IMR-90 (cell line): Measurements from ENCODE around the gene CLSTN1. TPM values are rescaled to one million over a fixed set of nuclear protein-coding genes. Genes with fewer than 3 reads are reported as not detected.

ENCODE experiments used
- ATAC-seq: fragments of 200-7000 bp; cut with Tn5 transposase; 2 replicates; pipeline ENCODE4 v1.9.1; 2020; ENCODE audit warnings: low read depth, mild to moderate bottlenecking, moderate library complexity
- Bru-seq: library from RNA; stranded (reverse); fragments of 400-500 nt; gene quantifications from one replicate; lab custom pipeline; 2021; lab: Mats Ljungman, UMichigan
- BruChase-seq, 2 experiments: library from RNA; stranded (reverse); fragments of 400-500 nt; gene quantifications; one replicate each; lab custom pipeline; 2021; lab: Mats Ljungman, UMichigan
- BruUV-seq: library from RNA; stranded (reverse); fragments of 400-500 nt; replicated peaks from 2 replicates; lab custom pipeline; 2021; lab: Mats Ljungman, UMichigan
- CTCF ChIA-PET: fragments of 300-600 bp; formaldehyde crosslinking; extraction: SDS; loops from one replicate; lab custom pipeline; 2021; ENCODE audit warnings: antibody characterized with exemption; lab: Yijun Ruan, JAX
- POLR2A ChIA-PET: fragments of 300-600 bp; sonication (Branson Sonifier 250); formaldehyde crosslinking; loops from one replicate; lab custom pipeline; 2022; ENCODE audit warnings: antibody characterized with exemption; ENCODE audit not compliant: unreplicated experiment; lab: Charles Lee
- DNase-seq: peaks from one replicate; pipeline ENCODE4 v3.0.0; 2013
- H2AFZ ChIP-seq: replicated peaks from 2 replicates; pipeline ENCODE3; 2013; ENCODE audit warnings: low read length, mild to moderate bottlenecking; ENCODE audit not compliant: poor library complexity
- H2AK5ac ChIP-seq: 2 replicates; pipeline ENCODE4 v1.6.1; 2013; ENCODE audit warnings: low read depth, low read length, inconsistent platforms
- H2AK9ac ChIP-seq: replicated peaks from 2 replicates; pipeline ENCODE3; 2013; ENCODE audit warnings: mild to moderate bottlenecking, low read depth, low read length, moderate library complexity; ENCODE audit not compliant: poor library complexity
- H2BK120ac ChIP-seq: 2 replicates; pipeline ENCODE4 v1.6.1; 2013; ENCODE audit warnings: low read depth, low read length, inconsistent platforms
- H2BK15ac ChIP-seq: 3 replicates; pipeline ENCODE4 v1.6.1; 2013; ENCODE audit warnings: low read depth, low read length, inconsistent platforms
- H2BK20ac ChIP-seq: 2 replicates; pipeline ENCODE4 v1.6.1; 2013; ENCODE audit warnings: low read depth, mild to moderate bottlenecking, inconsistent platforms, low read length, moderate library complexity
- H2BK5ac ChIP-seq: 2 replicates; pipeline ENCODE4 v1.6.1; 2013; ENCODE audit warnings: mild to moderate bottlenecking, low read depth, low read length, inconsistent platforms; ENCODE audit not compliant: poor library complexity, severe bottlenecking
- H3K14ac ChIP-seq: replicated peaks from 2 replicates; pipeline ENCODE4 v1.6.1; 2013; ENCODE audit warnings: low read depth, low read length, inconsistent platforms
- H3K18ac ChIP-seq: 2 replicates; pipeline ENCODE4 v1.6.1; 2013; ENCODE audit warnings: low read depth, low read length, control low read depth
- H3K23ac ChIP-seq: 2 replicates; pipeline ENCODE4 v1.6.1; 2013; ENCODE audit warnings: low read depth, low read length, inconsistent platforms
- H3K27ac ChIP-seq: 2 replicates; pipeline ENCODE4 v1.5.1; 2013; ENCODE audit warnings: mild to moderate bottlenecking, control low read depth, low read length; ENCODE audit not compliant: insufficient read depth
- H3K27me3 ChIP-seq: 2 replicates; pipeline ENCODE4 v1.6.1; 2013; ENCODE audit warnings: low read length; ENCODE audit not compliant: control insufficient read depth, insufficient read depth
- H3K36me3 ChIP-seq: 2 replicates; pipeline ENCODE4 v1.6.1; 2013; ENCODE audit warnings: low read length, mixed read lengths; ENCODE audit not compliant: control insufficient read depth, insufficient read depth
- H3K4ac ChIP-seq: 2 replicates; pipeline ENCODE4 v1.6.1; 2013; ENCODE audit warnings: low read depth, low read length, inconsistent platforms
- H3K4me1 ChIP-seq: 2 replicates; pipeline ENCODE4 v1.6.1; 2013; ENCODE audit warnings: low read length, mixed read lengths; ENCODE audit not compliant: control insufficient read depth, insufficient read depth
- H3K4me2 ChIP-seq: 2 replicates; pipeline ENCODE4 v1.6.1; 2013; ENCODE audit warnings: low read depth, mild to moderate bottlenecking, control low read depth, low read length, moderate library complexity
- H3K4me3 ChIP-seq: 2 replicates; pipeline ENCODE4 v1.5.1; 2013; ENCODE audit warnings: low read depth, mild to moderate bottlenecking, control low read depth, low read length, moderate library complexity; ENCODE audit not compliant: insufficient read depth
- H3K56ac ChIP-seq: 2 replicates; pipeline ENCODE4 v1.6.1; 2013; ENCODE audit warnings: low read length, inconsistent platforms; ENCODE audit not compliant: insufficient read depth; ENCODE audit errors: extremely low read depth
- H3K79me1 ChIP-seq, 2 experiments: 2 replicates each; pipeline ENCODE4 v1.6.1; 2013; ENCODE audit warnings: low read length in 2 of 2, inconsistent platforms in 1 of 2, low read depth in 1 of 2
- H3K9ac ChIP-seq: 2 replicates; pipeline ENCODE4 v1.6.1; 2013; ENCODE audit warnings: low read depth, low read length, control low read depth
- H3K9me1 ChIP-seq: 2 replicates; pipeline ENCODE4 v1.6.1; 2013; ENCODE audit warnings: low read length, inconsistent platforms; ENCODE audit not compliant: insufficient read depth
- H3K9me3 ChIP-seq: 2 replicates; pipeline ENCODE4 v1.6.1; 2013; ENCODE audit warnings: low read length; ENCODE audit not compliant: control insufficient read depth, insufficient read depth
- H4K20me1 ChIP-seq: 2 replicates; pipeline ENCODE4 v1.6.1; 2013; ENCODE audit warnings: low read length, inconsistent platforms; ENCODE audit not compliant: insufficient read depth
- H4K5ac ChIP-seq: 2 replicates; pipeline ENCODE4 v1.6.1; 2013; ENCODE audit warnings: mild to moderate bottlenecking, low read depth, low read length, control low read depth
- H4K8ac ChIP-seq, 2 experiments: 2 replicates each; pipeline ENCODE4 v1.6.1; 2013; ENCODE audit warnings: low read depth in 2 of 2, low read length in 2 of 2, control low read depth in 1 of 2, inconsistent platforms in 1 of 2
- H4K91ac ChIP-seq: 2 replicates; pipeline ENCODE4 v1.6.1; 2013; ENCODE audit warnings: low read depth, low read length, inconsistent platforms; ENCODE audit not compliant: insufficient read depth
- BHLHE40 ChIP-seq: fragments of 150-350 bp; IDR thresholded peaks from 2 replicates; pipeline ENCODE4 v1.6.1; 2016; ENCODE audit warnings: mild to moderate bottlenecking, low read depth, low read length
- CHD1 ChIP-seq: IDR thresholded peaks from 2 replicates; pipeline ENCODE4 v1.6.1; 2012; ENCODE audit warnings: low read depth, low read length, improper control_type of control experiment
- FOS ChIP-seq: fragments of 150-350 bp; IDR thresholded peaks from 2 replicates; pipeline ENCODE4 v1.6.1; 2016; ENCODE audit warnings: low read depth, low read length
- MAFK ChIP-seq: IDR thresholded peaks from 2 replicates; pipeline ENCODE4 v1.6.1; 2012; ENCODE audit warnings: low read depth, low read length, improper control_type of control experiment
- MAZ ChIP-seq: IDR thresholded peaks from 2 replicates; pipeline ENCODE4 v1.6.1; 2012; ENCODE audit warnings: low read depth, mild to moderate bottlenecking, low read length, improper control_type of control experiment, moderate library complexity, borderline replicate concordance
- NFE2L2 ChIP-seq: fragments of 150-350 bp; IDR thresholded peaks from 2 replicates; pipeline ENCODE4 v1.6.1; 2016; ENCODE audit warnings: low read depth, mild to moderate bottlenecking, low read length
- POLR2A ChIP-seq: IDR thresholded peaks from 2 replicates; pipeline ENCODE4 v1.6.1; 2012; ENCODE audit warnings: mild to moderate bottlenecking, low read depth, low read length
- RFX5 ChIP-seq: IDR thresholded peaks from 2 replicates; pipeline ENCODE4 v1.8.0; 2012; ENCODE audit warnings: low read depth, mild to moderate bottlenecking, low read length, moderate library complexity
- USF2 ChIP-seq: fragments of 150-350 bp; IDR thresholded peaks from 2 replicates; pipeline ENCODE4 v1.6.1; 2017; ENCODE audit warnings: mild to moderate bottlenecking, antibody characterized with exemption, low read length, low read depth
- WGBS, 2 experiments: methylation state at CpG; one replicate each; pipeline versions ENCODE4 v1.1.5 to v1.1.7; 2013; ENCODE audit warnings: missing lambda C conversion rate in 2 of 2; ENCODE audit not compliant: insufficient read length in 1 of 2; ENCODE audit errors: extremely low coverage in 2 of 2; 5-methylcytosine and 5-hydroxymethylcytosine counted together
- dilution Hi-C: fragments of 300-500 bp; cut with HindIII; formaldehyde crosslinking; loops from one replicate; pipeline ENCODE4 v1.14.3; 2018; ENCODE audit warnings: low sequenced_read_pairs; ENCODE audit not compliant: unreplicated experiment
- in situ Hi-C: fragments of 300-500 bp; cut with MboI; formaldehyde crosslinking; loops from 3 replicates; pipeline ENCODE4 v1.14.3; 2019; ENCODE audit warnings: low sequenced_read_pairs, inconsistent platforms, mixed read lengths
- intact Hi-C: fragments of 100-400 bp; cut with micrococcal nuclease; formaldehyde crosslinking; loops from 2 replicates; pipeline ENCODE4 v1.10.0; 2022
- long read RNA-seq: library from polyadenylated mRNA; unstranded; transcript quantifications from one replicate; pipeline ENCODE4 v2.0.0, GENCODE V29; 2021; ENCODE audit not compliant: unreplicated experiment
- polyA plus RNA-seq, 3 experiments: library from polyadenylated mRNA; depleted of rRNA; stranded (reverse); fragments of >200 nt; gene quantifications; 2 replicates each; pipeline ENCODE4 v1.2.3, GENCODE V29; 2012; ENCODE audit warnings: low replicate concordance in 1 of 3
- total RNA-seq: library from RNA; depleted of rRNA; stranded (reverse); fragments of >200 nt; gene quantifications from 2 replicates; pipeline ENCODE4 v1.2.3, GENCODE V29; 2012; rRNA removed

Gene CLSTN1
- total RNA-seq (30.1 and 31.9 TPM in 2 replicates), polyA plus RNA-seq (2012; rRNA removed) (55.0 and 72.2 TPM in 2 replicates), Bru-seq, nascent RNA (percentile 78 among the genes with signal in this experiment), BruChase-seq, experiment 1, labeled RNA remaining after a 6-hour chase (percentile 89 among the genes with signal in this experiment), BruChase-seq, experiment 2, labeled RNA remaining after a 2-hour chase (percentile 76 among the genes with signal in this experiment)
- 61.7 and 74.8 TPM in 2 replicates for polyA plus RNA-seq (2012; cell fraction: cytosol; rRNA removed)
- polyA plus RNA-seq (2012; cell fraction: nucleus; rRNA removed; ENCODE audit: low replicate concordance) = 63.4 and 67.9 TPM in 2 replicates
- long read RNA-seq, full-length matches to known transcripts = 25 of 150 reads
- long read RNA-seq, partial matches to known transcripts = 86 of 150 reads
- long read RNA-seq, other reads (novel, unspliced or antisense) = 39 of 150 reads

- H4K5ac ChIP-seq = peak within 1 kb of the TSS; percentile 66; the same call in 1 of the 2 replicates
- peak within 1 kb of the TSS; percentile 94 for H2AFZ ChIP-seq
- H2BK20ac ChIP-seq = no peak within 1 kb of the TSS
- peak within 1 kb of the TSS; percentile 88 for H3K9ac ChIP-seq
- BruUV-seq = no TSS peak
- CTCF ChIA-PET = no interaction called here
- no peak within 1 kb of the TSS for H2BK5ac ChIP-seq
- H3K4me1 ChIP-seq = 0 out of 2 replicates have a peak, but pooled peaks cover 2% of the 10 kb centered on the region
- DNase-seq (peak; percentile 81), ATAC-seq (peak; percentile 87)
- H3K4me2 ChIP-seq = peak within 1 kb of the TSS; percentile 95
- peak within 1 kb of the TSS; percentile 94 for H3K4me3 ChIP-seq
- H3K14ac ChIP-seq = peak within 1 kb of the TSS; percentile 67
- dilution Hi-C loops (no loop called here), intact Hi-C loops (loop anchor here (5.0 kb wide), 1 partner anchor 42 kb away; no protein-coding TSS in a partner anchor), in situ Hi-C loops (no loop called here)
- H3K9me1 ChIP-seq = peaks cover 7% of the 10 kb centered on the region; the same call in 1 of the 2 replicates
- no peak within 1 kb of the TSS; the same call in 1 of the 2 replicates for H4K91ac ChIP-seq
- H2BK15ac ChIP-seq = no peak within 1 kb of the TSS
- WGBS, 2 experiments = 1% methylated on average over 15 of the region's 93 CpGs; no CpG with 5 or more reads in 1 of the 2 experiments
- no peaks in the 10 kb centered on the region for H3K27me3 ChIP-seq
- peak within 1 kb of the TSS; percentile 83 for H2AK9ac ChIP-seq
- peak within 1 kb of the TSS; percentile 39 for H3K18ac ChIP-seq
- H4K20me1 ChIP-seq = peaks cover 31% of the 10 kb centered on the region
- POLR2A ChIA-PET = no interaction called here
- H3K4ac ChIP-seq = peak within 1 kb of the TSS; percentile 73
- 0 out of 2 replicates have a peak within 1 kb of the TSS, but pooled peaks have one; percentile 0 for H2AK5ac ChIP-seq
- H2BK120ac ChIP-seq = peak within 1 kb of the TSS; percentile 29; the same call in 1 of the 2 replicates
- H4K8ac ChIP-seq = peak within 1 kb of the TSS in 1 of 2 experiments; percentile 62; a peak in 1 of 4 replicates
- H3K9me3 ChIP-seq = no peaks in the 10 kb centered on the region
- peak within 1 kb of the TSS; percentile 39 for H3K27ac ChIP-seq
- H3K36me3 ChIP-seq = no peaks in the 10 kb centered on the region
- H3K56ac ChIP-seq = no peak within 1 kb of the TSS; the same call in 1 of the 2 replicates
- H3K79me1 ChIP-seq = peaks cover 12 to 33% of the 10 kb centered on the region in 2 experiments
- H3K23ac ChIP-seq = peak within 1 kb of the TSS; percentile 21
- TF ChIP-seq RFX5 = no peak
- no peak for TF ChIP-seq BHLHE40
- no peak for TF ChIP-seq POLR2A
- no peak for TF ChIP-seq NFE2L2
- no peak for TF ChIP-seq USF2
- peak; percentile 90; the same call in 1 of the 2 replicates for TF ChIP-seq MAZ
- peak; percentile 43; the same call in 1 of the 2 replicates for TF ChIP-seq FOS
- TF ChIP-seq MAFK = no peak
- no peak for TF ChIP-seq CHD1
Measured at GRCh38 chr1:9823943-9824701, at the start of gene CLSTN1. TSS of gene CLSTN1 (minus strand) at chr1:9823965. CDS start at chr1:9823733, 232 bp downstream.
